Measurements from ENCODE around the gene FBXL17. TPM values are rescaled to one million over a fixed set of nuclear protein-coding genes. Genes with fewer than 3 reads are reported as not detected.

The FBXL17 gene
- total RNA-seq (2022) (18.2 and 18.3 TPM in 2 replicates), Bru-seq, nascent RNA (percentile 76 among the genes with signal in this experiment), BruChase-seq, experiment 1, labeled RNA remaining after a 6-hour chase (percentile 66 among the genes with signal in this experiment), BruChase-seq, experiment 2, labeled RNA remaining after a 2-hour chase (percentile 73 among the genes with signal in this experiment)
- long read RNA-seq, full-length matches to known transcripts: 2 of 12 reads
- long read RNA-seq, partial matches to known transcripts: 0 of 12 reads
- long read RNA-seq, other reads (novel, unspliced or antisense): 10 of 12 reads

DNA sequence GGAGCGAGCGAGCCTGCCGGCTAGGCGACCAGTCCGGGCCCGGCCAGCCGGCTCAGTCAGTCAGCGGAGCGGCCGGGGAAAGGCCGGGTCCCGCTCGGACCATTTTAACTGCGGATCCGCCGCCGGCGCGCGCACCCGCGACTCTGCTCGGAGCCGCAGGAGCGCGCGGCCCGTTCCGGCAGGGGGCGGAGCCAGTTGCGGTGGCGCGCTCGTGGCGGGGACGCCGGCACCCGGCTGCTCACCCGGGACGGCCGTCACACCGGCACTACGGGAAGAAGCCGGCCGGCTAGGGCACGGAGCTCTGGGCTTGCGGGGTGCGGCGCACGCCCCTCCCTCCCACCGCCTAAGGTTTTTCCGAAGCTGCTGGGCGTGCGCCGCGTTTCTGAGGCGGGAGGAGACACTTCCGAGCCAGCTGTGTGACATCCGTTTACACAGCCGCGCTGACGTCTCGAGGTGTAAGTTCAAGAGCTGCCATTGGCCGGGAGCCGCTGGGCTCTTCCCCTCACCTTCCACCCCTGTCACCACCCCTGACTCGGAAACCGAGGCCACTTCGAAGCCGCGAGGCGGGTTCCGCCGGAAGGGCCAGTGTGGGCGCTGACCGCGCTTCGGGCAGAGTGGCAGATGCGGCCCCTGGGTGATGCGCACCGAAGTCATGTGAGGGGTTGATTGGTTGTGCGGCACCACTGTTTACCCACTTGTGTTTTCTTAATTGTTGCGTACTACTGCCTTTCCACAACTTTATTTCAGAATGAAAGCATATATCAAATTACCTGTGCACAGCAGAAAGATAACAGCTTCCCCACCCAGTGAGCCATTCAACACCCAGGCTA lies at the start of gene FBXL17:
TSS of gene FBXL17 (minus strand) at position 145 of the 830 bp plus-strand sequence.
- intact Hi-C loops (cut with micrococcal nuclease): no loop called here
- POLR2A ChIA-PET: interaction anchor here (0.6 to 5.7 kb wide), 22 partner anchors 9 to 1028 kb away, joined by 3 to 81 read pairs (median 4); partner anchors contain the start of genes FER and PJA2
- Mint-ChIP-seq H3K27me3 (ENCODE audit: insufficient read depth, unreplicated experiment) (no peaks in the 10 kb centered on the region), H3K4me1 (ENCODE audit: insufficient read depth, unreplicated experiment) (peaks cover 28% of the 10 kb centered on the region), H3K27ac (ENCODE audit: low read depth, unreplicated experiment) (peak within 1 kb of the TSS; percentile 88), H3K9me3 (ENCODE audit: unreplicated experiment) (no peaks in the 10 kb centered on the region), H3K4me3 (ENCODE audit: unreplicated experiment) (peak within 1 kb of the TSS; percentile 71), H3K36me3 (ENCODE audit: insufficient read depth, unreplicated experiment) (no peaks in the 10 kb centered on the region)
- peak; percentile 94 for DNase-seq (ENCODE audit: unreplicated experiment)
- BruUV-seq (replicated peaks): no TSS peak
- TF ChIP-seq, protein P1, sequence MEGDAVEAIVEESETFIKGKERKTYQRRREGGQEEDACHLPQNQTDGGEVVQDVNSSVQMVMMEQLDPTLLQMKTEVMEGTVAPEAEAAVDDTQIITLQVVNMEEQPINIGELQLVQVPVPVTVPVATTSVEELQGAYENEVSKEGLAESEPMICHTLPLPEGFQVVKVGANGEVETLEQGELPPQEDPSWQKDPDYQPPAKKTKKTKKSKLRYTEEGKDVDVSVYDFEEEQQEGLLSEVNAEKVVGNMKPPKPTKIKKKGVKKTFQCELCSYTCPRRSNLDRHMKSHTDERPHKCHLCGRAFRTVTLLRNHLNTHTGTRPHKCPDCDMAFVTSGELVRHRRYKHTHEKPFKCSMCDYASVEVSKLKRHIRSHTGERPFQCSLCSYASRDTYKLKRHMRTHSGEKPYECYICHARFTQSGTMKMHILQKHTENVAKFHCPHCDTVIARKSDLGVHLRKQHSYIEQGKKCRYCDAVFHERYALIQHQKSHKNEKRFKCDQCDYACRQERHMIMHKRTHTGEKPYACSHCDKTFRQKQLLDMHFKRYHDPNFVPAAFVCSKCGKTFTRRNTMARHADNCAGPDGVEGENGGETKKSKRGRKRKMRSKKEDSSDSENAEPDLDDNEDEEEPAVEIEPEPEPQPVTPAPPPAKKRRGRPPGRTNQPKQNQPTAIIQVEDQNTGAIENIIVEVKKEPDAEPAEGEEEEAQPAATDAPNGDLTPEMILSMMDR (IDR thresholded peaks at IDR 0.05; ENCODE audit: unreplicated experiment): no peak
- CTCF ChIA-PET: interaction anchor here (0.7 to 1.7 kb wide), 3 partner anchors 16 to 121 kb away, joined by 3 to 6 read pairs (median 3); no protein-coding TSS in a partner anchor

DNA sequence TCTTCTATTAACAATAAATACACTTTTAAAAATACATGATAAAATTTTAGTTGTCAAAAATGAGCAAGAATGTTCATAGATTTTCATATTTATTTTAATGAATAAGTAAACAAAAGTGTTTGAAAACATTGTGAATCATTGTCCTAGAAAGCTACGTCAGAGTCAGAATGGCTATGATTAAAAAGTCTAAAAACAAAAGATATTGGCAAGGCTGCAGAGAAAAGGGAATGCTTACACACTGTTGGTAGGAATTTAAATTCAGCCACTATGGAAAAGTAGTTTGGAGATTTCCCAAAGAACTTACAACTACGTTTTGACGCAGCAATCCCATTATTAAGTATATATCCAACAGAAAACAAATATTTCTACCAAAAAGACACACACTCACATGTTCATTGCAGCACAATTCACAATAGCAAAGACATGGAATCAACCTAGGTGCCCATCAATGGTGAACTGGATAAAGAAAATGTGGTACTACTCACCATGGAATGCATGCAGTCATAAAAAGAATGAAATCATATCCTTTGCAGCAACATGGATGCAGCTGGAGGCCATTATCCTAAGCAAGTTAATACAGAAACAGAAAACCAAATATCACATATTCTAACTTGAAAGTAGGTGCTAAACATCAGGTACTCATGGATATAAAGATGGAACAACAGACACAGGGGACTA lies 49.2 kb upstream of the FBXL17 start:
- TF ChIP-seq, protein P1 (IDR thresholded peaks at IDR 0.05; ENCODE audit: unreplicated experiment): no peak
- DNase-seq (ENCODE audit: unreplicated experiment): no peak
- Mint-ChIP-seq H3K4me3 (ENCODE audit: unreplicated experiment) (no peak overlapping the region), H3K4me1 (ENCODE audit: insufficient read depth, unreplicated experiment) (no peaks in the 10 kb centered on the region), H3K9me3 (ENCODE audit: unreplicated experiment) (peaks cover 7% of the 10 kb centered on the region), H3K36me3 (ENCODE audit: insufficient read depth, unreplicated experiment) (peaks cover 7% of the 10 kb centered on the region), H3K27ac (ENCODE audit: low read depth, unreplicated experiment) (no peak overlapping the region), H3K27me3 (ENCODE audit: insufficient read depth, unreplicated experiment) (no peaks in the 10 kb centered on the region)
- no TSS peak for BruUV-seq (replicated peaks)
- POLR2A ChIA-PET: interaction anchor here (1.3 kb wide), 1 partner anchor 49 kb away, joined by 3 read pairs; the partner anchor contains the start of gene FBXL17
- CTCF ChIA-PET: no interaction called here
- intact Hi-C loops (cut with micrococcal nuclease): no loop called here

DNA sequence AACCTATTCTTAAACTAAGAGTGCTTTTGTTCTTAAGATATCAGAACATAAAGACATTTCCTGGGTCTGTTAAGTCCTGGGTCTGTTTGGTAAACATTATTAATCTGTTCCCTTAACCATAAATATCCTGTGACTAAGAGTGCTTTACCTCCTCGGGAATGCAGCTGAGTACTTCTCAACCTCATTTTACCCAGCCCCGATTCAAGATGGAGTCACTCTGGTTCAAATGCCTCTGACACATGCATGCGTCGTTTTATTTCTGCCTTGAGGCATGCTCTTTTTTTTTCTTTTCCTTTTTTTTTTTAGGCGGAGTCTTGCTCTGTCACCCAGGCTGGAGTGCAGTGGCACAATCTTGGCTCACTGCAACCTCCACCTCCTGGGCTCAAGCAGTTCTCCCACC lies 39.8 kb upstream of the FBXL17 start:
- Mint-ChIP-seq H3K27me3 (ENCODE audit: insufficient read depth, unreplicated experiment) (no peaks in the 10 kb centered on the region), H3K27ac (ENCODE audit: low read depth, unreplicated experiment) (no peak overlapping the region), H3K36me3 (ENCODE audit: insufficient read depth, unreplicated experiment) (peaks cover 6% of the 10 kb centered on the region), H3K4me1 (ENCODE audit: insufficient read depth, unreplicated experiment) (no peaks in the 10 kb centered on the region), H3K4me3 (ENCODE audit: unreplicated experiment) (no peak overlapping the region), H3K9me3 (ENCODE audit: unreplicated experiment) (no peaks in the 10 kb centered on the region)
- TF ChIP-seq, protein P1 (IDR thresholded peaks at IDR 0.05; ENCODE audit: unreplicated experiment): no peak
- ChIA-PET CTCF (no interaction called here), POLR2A (no interaction called here)
- intact Hi-C loops (cut with micrococcal nuclease): no loop called here
- BruUV-seq (replicated peaks): no TSS peak
- DNase-seq (ENCODE audit: unreplicated experiment): no peak

DNA sequence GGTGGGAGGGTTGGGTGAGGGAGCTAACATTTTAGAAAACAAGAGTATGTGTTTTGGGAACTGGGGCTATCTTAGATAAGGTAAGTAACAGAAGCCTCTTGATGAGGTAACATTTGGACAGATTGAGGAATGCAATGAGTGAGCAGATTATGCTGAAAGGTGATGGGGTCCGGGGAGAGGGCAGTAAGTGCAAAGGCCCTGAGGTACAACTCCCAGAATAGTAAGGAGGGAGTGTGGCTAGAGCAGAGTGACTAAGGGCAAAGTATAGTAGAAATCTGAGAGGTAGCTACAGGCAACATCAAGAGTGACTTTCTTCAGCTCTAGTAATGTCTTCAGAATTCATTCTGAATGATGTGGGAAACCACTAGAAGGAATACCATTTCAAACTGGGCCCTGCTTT lies 38.9 kb upstream of the FBXL17 start:
- Mint-ChIP-seq H3K4me3 (ENCODE audit: unreplicated experiment) (no peak overlapping the region), H3K4me1 (ENCODE audit: insufficient read depth, unreplicated experiment) (no peaks in the 10 kb centered on the region), H3K27me3 (ENCODE audit: insufficient read depth, unreplicated experiment) (no peaks in the 10 kb centered on the region), H3K27ac (ENCODE audit: low read depth, unreplicated experiment) (no peak overlapping the region), H3K9me3 (ENCODE audit: unreplicated experiment) (no peaks in the 10 kb centered on the region), H3K36me3 (ENCODE audit: insufficient read depth, unreplicated experiment) (peaks cover 5% of the 10 kb centered on the region)
- TF ChIP-seq, protein P1 (IDR thresholded peaks at IDR 0.05; ENCODE audit: unreplicated experiment): no peak
- intact Hi-C loops (cut with micrococcal nuclease): no loop called here
- ChIA-PET CTCF (no interaction called here), POLR2A (no interaction called here)
- no TSS peak for BruUV-seq (replicated peaks)
- no peak for DNase-seq (ENCODE audit: unreplicated experiment)
